ENCODE measurements around the gene TAL1.

Gene TAL1

GRCh38 chr1:47252369-47252768, 20.3 kb upstream of the TAL1 start:
- Histone ChIP-seq H3K9me3 (ENCODE audit: insufficient read depth, low read length) (no peaks in the 10 kb centered on the region), H3K9ac (ENCODE audit: insufficient read length, low read depth) (no peak overlapping the region), H3K36me3 (ENCODE audit: insufficient read depth, insufficient read length, low read length) (peaks cover 62% of the 10 kb centered on the region), H3K4me1 (ENCODE audit: insufficient read depth, insufficient read length) (no peaks in the 10 kb centered on the region), H3K27me3 (ENCODE audit: insufficient read depth, insufficient read length) (no peaks in the 10 kb centered on the region), H3K4me3 (ENCODE audit: insufficient read length, low read depth) (no peak overlapping the region)
- no peak for DNase-seq (ENCODE audit: low read depth, low spot score)
- TF ChIP-seq SUZ12 (IDR thresholded peaks at IDR 0.05; ENCODE audit: extremely low read depth, insufficient read depth, insufficient read length) (no peak), YY1 (IDR thresholded peaks at IDR 0.05; ENCODE audit: insufficient read depth, insufficient read length) (no peak), ZNF274 (IDR thresholded peaks at IDR 0.05; ENCODE audit: low read depth, low read length) (no peak)

- TF ChIP-seq ZNF274 (IDR thresholded peaks at IDR 0.05; ENCODE audit: low read depth, low read length) (no peak), YY1 (IDR thresholded peaks at IDR 0.05; ENCODE audit: insufficient read depth, insufficient read length) (no peak), SUZ12 (IDR thresholded peaks at IDR 0.05; ENCODE audit: extremely low read depth, insufficient read depth, insufficient read length) (no peak)
- H3K4me1 ChIP-seq (ENCODE audit: insufficient read depth, insufficient read length), result no peaks in the 10 kb centered on the region
- H3K36me3 ChIP-seq (ENCODE audit: insufficient read depth, insufficient read length, low read length), result peaks cover 42% of the 10 kb centered on the region
- H3K9ac ChIP-seq (ENCODE audit: insufficient read length, low read depth), result no peak overlapping the region
- no peaks in the 10 kb centered on the region for H3K9me3 ChIP-seq (ENCODE audit: insufficient read depth, low read length)
- DNase-seq (ENCODE audit: low read depth, low spot score), result no peak
- peaks cover under 1% of the 10 kb centered on the region for H3K27me3 ChIP-seq (ENCODE audit: insufficient read depth, insufficient read length)
- no peak overlapping the region for H3K4me3 ChIP-seq (ENCODE audit: insufficient read length, low read depth)
Observed at GRCh38 chr1:47249755-47250154, 17.7 kb upstream of the TAL1 start.

GRCh38 chr1:47244339-47244862, 12.4 kb upstream of the TAL1 start:
- no peak overlapping the region for H3K9ac ChIP-seq (ENCODE audit: insufficient read length, low read depth)
- H3K4me3 ChIP-seq (ENCODE audit: insufficient read length, low read depth), result no peak overlapping the region
- no peaks in the 10 kb centered on the region for H3K36me3 ChIP-seq (ENCODE audit: insufficient read depth, insufficient read length, low read length)
- no peak for DNase-seq (ENCODE audit: low read depth, low spot score)
- H3K9me3 ChIP-seq (ENCODE audit: insufficient read depth, low read length), result no peaks in the 10 kb centered on the region
- H3K4me1 ChIP-seq (ENCODE audit: insufficient read depth, insufficient read length), result no peaks in the 10 kb centered on the region
- TF ChIP-seq YY1 (IDR thresholded peaks at IDR 0.05; ENCODE audit: insufficient read depth, insufficient read length) (no peak), SUZ12 (IDR thresholded peaks at IDR 0.05; ENCODE audit: extremely low read depth, insufficient read depth, insufficient read length) (no peak), ZNF274 (IDR thresholded peaks at IDR 0.05; ENCODE audit: low read depth, low read length) (no peak)
- peaks cover 2% of the 10 kb centered on the region for H3K27me3 ChIP-seq (ENCODE audit: insufficient read depth, insufficient read length)

- TF ChIP-seq ZNF274 (IDR thresholded peaks at IDR 0.05; ENCODE audit: low read depth, low read length), result no peak
- TF ChIP-seq SUZ12 (IDR thresholded peaks at IDR 0.05; ENCODE audit: extremely low read depth, insufficient read depth, insufficient read length), result no peak
- no peak for TF ChIP-seq YY1 (IDR thresholded peaks at IDR 0.05; ENCODE audit: insufficient read depth, insufficient read length)
Observed at GRCh38 chr1:47243910-47244309, 11.9 kb upstream of the TAL1 start.

GRCh38 chr1:47241114-47242113, 9.4 kb upstream of the TAL1 start:
- no peaks in the 10 kb centered on the region for H3K4me1 ChIP-seq (ENCODE audit: insufficient read depth, insufficient read length)
- H3K9me3 ChIP-seq (ENCODE audit: insufficient read depth, low read length), result no peaks in the 10 kb centered on the region
- no peak overlapping the region for H3K4me3 ChIP-seq (ENCODE audit: insufficient read length, low read depth)
- no peaks in the 10 kb centered on the region for H3K36me3 ChIP-seq (ENCODE audit: insufficient read depth, insufficient read length, low read length)
- DNase-seq (ENCODE audit: low read depth, low spot score), result no peak
- peaks cover 2% of the 10 kb centered on the region for H3K27me3 ChIP-seq (ENCODE audit: insufficient read depth, insufficient read length)
- H3K9ac ChIP-seq (ENCODE audit: insufficient read length, low read depth), result no peak overlapping the region
- TF ChIP-seq ZNF274 (IDR thresholded peaks at IDR 0.05; ENCODE audit: low read depth, low read length), result no peak
- TF ChIP-seq SUZ12 (IDR thresholded peaks at IDR 0.05; ENCODE audit: extremely low read depth, insufficient read depth, insufficient read length), result no peak
- no peak for TF ChIP-seq YY1 (IDR thresholded peaks at IDR 0.05; ENCODE audit: insufficient read depth, insufficient read length)

More at GRCh38 chr1:47243910-47244309, 11.9 kb upstream of the TAL1 start:
- H3K9ac ChIP-seq (ENCODE audit: insufficient read length, low read depth), result no peak overlapping the region
- no peaks in the 10 kb centered on the region for H3K9me3 ChIP-seq (ENCODE audit: insufficient read depth, low read length)
- H3K4me1 ChIP-seq (ENCODE audit: insufficient read depth, insufficient read length), result no peaks in the 10 kb centered on the region
- no peaks in the 10 kb centered on the region for H3K36me3 ChIP-seq (ENCODE audit: insufficient read depth, insufficient read length, low read length)
- no peak overlapping the region for H3K4me3 ChIP-seq (ENCODE audit: insufficient read length, low read depth)
- DNase-seq (ENCODE audit: low read depth, low spot score), result no peak
- H3K27me3 ChIP-seq (ENCODE audit: insufficient read depth, insufficient read length), result peaks cover 2% of the 10 kb centered on the region

GRCh38 chr1:47238935-47239592, 7.0 kb upstream of the TAL1 start:
- no peak for DNase-seq (ENCODE audit: low read depth, low spot score)
- H3K27me3 ChIP-seq (ENCODE audit: insufficient read depth, insufficient read length), result peaks cover 17% of the 10 kb centered on the region
- H3K36me3 ChIP-seq (ENCODE audit: insufficient read depth, insufficient read length, low read length), result no peaks in the 10 kb centered on the region
- H3K9ac ChIP-seq (ENCODE audit: insufficient read length, low read depth), result no peak overlapping the region
- no peaks in the 10 kb centered on the region for H3K9me3 ChIP-seq (ENCODE audit: insufficient read depth, low read length)
- TF ChIP-seq YY1 (IDR thresholded peaks at IDR 0.05; ENCODE audit: insufficient read depth, insufficient read length), result no peak
- no peak for TF ChIP-seq SUZ12 (IDR thresholded peaks at IDR 0.05; ENCODE audit: extremely low read depth, insufficient read depth, insufficient read length)
- no peak for TF ChIP-seq ZNF274 (IDR thresholded peaks at IDR 0.05; ENCODE audit: low read depth, low read length)
- H3K4me1 ChIP-seq (ENCODE audit: insufficient read depth, insufficient read length), result no peaks in the 10 kb centered on the region
- no peak overlapping the region for H3K4me3 ChIP-seq (ENCODE audit: insufficient read length, low read depth)

- Histone ChIP-seq H3K27me3 (ENCODE audit: insufficient read depth, insufficient read length) (peaks cover 49% of the 10 kb centered on the region), H3K9ac (ENCODE audit: insufficient read length, low read depth) (no peak overlapping the region), H3K36me3 (ENCODE audit: insufficient read depth, insufficient read length, low read length) (no peaks in the 10 kb centered on the region), H3K4me1 (ENCODE audit: insufficient read depth, insufficient read length) (peaks cover 5% of the 10 kb centered on the region), H3K9me3 (ENCODE audit: insufficient read depth, low read length) (no peaks in the 10 kb centered on the region), H3K4me3 (ENCODE audit: insufficient read length, low read depth) (no peak overlapping the region)
- no peak for DNase-seq (ENCODE audit: low read depth, low spot score)
- TF ChIP-seq SUZ12 (IDR thresholded peaks at IDR 0.05; ENCODE audit: extremely low read depth, insufficient read depth, insufficient read length) (no peak), ZNF274 (IDR thresholded peaks at IDR 0.05; ENCODE audit: low read depth, low read length) (no peak), YY1 (IDR thresholded peaks at IDR 0.05; ENCODE audit: insufficient read depth, insufficient read length) (no peak)
Observed at GRCh38 chr1:47235806-47236205, 3.8 kb upstream of the TAL1 start.

All from NT2/D1 (cell line).